Measurements from ENCODE around the gene ERBB2.
"Not testable (repeated sequence)": the region's sequence is repeated elsewhere in the genome, so short reads cannot be mapped to it uniquely, and the experiment has no call there.

ERBB2 gene

DNA sequence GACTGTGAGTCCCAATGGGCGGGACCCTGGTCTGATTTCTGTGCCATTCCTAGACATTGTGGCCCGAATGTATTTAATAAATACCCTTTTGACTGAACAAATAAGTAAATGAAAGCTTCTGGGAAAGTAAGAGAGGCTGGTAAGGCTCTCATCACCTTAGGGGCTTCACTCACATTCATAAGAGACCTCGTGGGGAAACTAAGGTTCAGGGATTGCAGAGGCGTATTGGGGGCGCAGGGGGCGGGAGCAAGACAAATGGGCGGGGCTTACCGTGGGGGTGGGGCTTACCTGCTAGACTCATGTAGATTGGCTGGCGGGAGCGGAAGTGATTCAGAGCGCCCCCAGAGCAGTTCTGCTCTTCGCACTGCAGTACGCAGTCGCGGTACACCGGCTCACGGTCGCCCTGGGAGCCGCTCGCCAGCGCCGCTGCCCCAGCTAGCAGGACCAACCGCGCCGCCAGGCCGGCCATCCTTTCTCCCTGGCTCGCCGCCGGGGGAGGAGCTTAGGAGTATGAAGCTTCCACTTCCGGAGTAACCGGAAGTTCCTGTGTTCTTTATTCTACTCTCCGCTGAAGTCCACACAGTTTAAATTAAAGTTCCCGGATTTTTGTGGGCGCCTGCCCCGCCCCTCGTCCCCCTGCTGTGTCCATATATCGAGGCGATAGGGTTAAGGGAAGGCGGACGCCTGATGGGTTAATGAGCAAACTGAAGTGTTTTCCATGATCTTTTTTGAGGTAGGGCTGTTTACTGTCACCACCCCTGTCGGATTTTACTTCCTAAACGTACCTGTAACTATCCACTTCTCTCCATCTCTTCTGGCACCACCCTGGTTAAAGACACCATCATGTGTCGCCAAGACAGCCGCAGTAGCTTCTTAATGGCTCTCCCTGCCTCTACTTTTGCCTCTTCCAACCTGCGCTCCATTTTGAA, 12.1 kb upstream of the ERBB2 start, which contains the start of gene PGAP3:
Gene PGAP3 (minus strand): TSS at position 512 of the 929 bp plus-strand sequence. CDS start 43 bp downstream, at position 469.
- H3K27me3 ChIP-seq (ENCODE audit: insufficient read depth, low read length) = no peaks in the 10 kb centered on the region
- H3K27ac ChIP-seq (ENCODE audit: low read length) = peak within 1 kb of the TSS; percentile 95
- H3K36me3 ChIP-seq (ENCODE audit: insufficient read depth, low read depth, low read length) = peaks cover 7% of the 10 kb centered on the region
- H3K4me3 ChIP-seq (ENCODE audit: low read length) = peak within 1 kb of the TSS; percentile 89
- H3K4me1 ChIP-seq (ENCODE audit: insufficient read depth, low read length) = peaks cover 25% of the 10 kb centered on the region
- H3K9ac ChIP-seq (ENCODE audit: low read depth, low read length) = peak within 1 kb of the TSS; percentile 94
- H3K9me3 ChIP-seq (ENCODE audit: insufficient read depth, low read depth, low read length) = no peaks in the 10 kb centered on the region

GRCh38 chr17:39688475-39688835, 11.4 kb upstream of the ERBB2 start:
- peaks cover 7% of the 10 kb centered on the region for H3K36me3 ChIP-seq (ENCODE audit: insufficient read depth, low read depth, low read length)
- peak overlapping the region; percentile 95 for H3K27ac ChIP-seq (ENCODE audit: low read length)
- H3K4me1 ChIP-seq (ENCODE audit: insufficient read depth, low read length) = peaks cover 25% of the 10 kb centered on the region
- H3K9ac ChIP-seq (ENCODE audit: low read depth, low read length) = peak overlapping the region; percentile 94
- no peaks in the 10 kb centered on the region for H3K9me3 ChIP-seq (ENCODE audit: insufficient read depth, low read depth, low read length)
- no peaks in the 10 kb centered on the region for H3K27me3 ChIP-seq (ENCODE audit: insufficient read depth, low read length)
- H3K4me3 ChIP-seq (ENCODE audit: low read length) = peak overlapping the region; percentile 89

DNA sequence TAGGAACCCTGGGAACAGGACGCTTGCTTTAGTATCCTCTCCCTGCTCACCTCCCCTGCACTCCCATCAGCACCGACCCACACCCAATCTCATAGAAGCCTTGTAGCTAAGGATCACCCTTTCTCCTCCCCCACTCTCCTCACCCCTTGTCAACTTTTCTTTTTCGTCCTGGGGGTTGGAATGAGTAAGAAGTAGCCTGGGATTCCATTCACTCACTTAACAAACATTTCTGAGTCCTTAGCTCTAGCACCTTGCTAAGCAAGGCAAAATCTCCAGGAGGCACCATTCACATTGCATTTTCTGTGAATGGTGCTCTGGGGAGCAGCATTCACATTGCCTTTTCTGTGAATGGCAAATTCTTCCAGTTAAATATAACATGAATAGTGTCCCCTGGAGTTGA, 10.9 kb upstream of the ERBB2 start:
- no peaks in the 10 kb centered on the region for H3K9me3 ChIP-seq (ENCODE audit: insufficient read depth, low read depth, low read length)
- peaks cover 7% of the 10 kb centered on the region for H3K36me3 ChIP-seq (ENCODE audit: insufficient read depth, low read depth, low read length)
- H3K27ac ChIP-seq (ENCODE audit: low read length) = peak overlapping the region; percentile 95
- peak overlapping the region; percentile 94 for H3K9ac ChIP-seq (ENCODE audit: low read depth, low read length)
- H3K4me3 ChIP-seq (ENCODE audit: low read length) = peak overlapping the region; percentile 89
- H3K27me3 ChIP-seq (ENCODE audit: insufficient read depth, low read length) = no peaks in the 10 kb centered on the region
- peaks cover 25% of the 10 kb centered on the region for H3K4me1 ChIP-seq (ENCODE audit: insufficient read depth, low read length)

DNA sequence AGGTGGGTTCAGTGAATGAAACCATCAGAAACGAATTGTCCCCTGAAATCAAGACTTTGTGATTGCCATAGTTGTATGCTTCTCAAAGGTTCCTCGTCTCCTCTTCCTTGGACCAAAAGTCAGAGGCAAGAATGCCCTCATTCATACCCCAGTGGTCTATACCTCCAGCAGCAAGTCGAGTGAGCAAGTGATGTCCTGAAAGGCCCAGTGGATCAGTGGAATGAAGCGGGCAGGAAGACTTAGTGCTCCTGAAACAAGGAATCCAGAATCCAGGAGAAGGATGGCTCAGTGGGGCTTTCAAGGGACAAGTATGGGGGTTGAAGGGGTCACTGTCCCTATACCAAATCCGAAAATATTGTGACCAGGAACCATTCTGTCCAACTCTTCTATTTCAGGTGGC, 5.3 kb upstream of the ERBB2 start:
- H3K9ac ChIP-seq (ENCODE audit: low read depth, low read length) = peak overlapping the region; percentile 63; the same call in 1 of the 2 replicates
- H3K27ac ChIP-seq (ENCODE audit: low read length) = peak overlapping the region; percentile 4
- H3K36me3 ChIP-seq (ENCODE audit: insufficient read depth, low read depth, low read length) = no peaks in the 10 kb centered on the region
- no peaks in the 10 kb centered on the region for H3K9me3 ChIP-seq (ENCODE audit: insufficient read depth, low read depth, low read length)
- H3K27me3 ChIP-seq (ENCODE audit: insufficient read depth, low read length) = no peaks in the 10 kb centered on the region
- no peak overlapping the region for H3K4me3 ChIP-seq (ENCODE audit: low read length)
- peaks cover 44% of the 10 kb centered on the region for H3K4me1 ChIP-seq (ENCODE audit: insufficient read depth, low read length)

- peak overlapping the region; percentile 63; the same call in 1 of the 2 replicates for H3K9ac ChIP-seq (ENCODE audit: low read depth, low read length)
- H3K4me3 ChIP-seq (ENCODE audit: low read length) = no peak overlapping the region
- H3K27ac ChIP-seq (ENCODE audit: low read length) = peak overlapping the region; percentile 17
- no peaks in the 10 kb centered on the region for H3K36me3 ChIP-seq (ENCODE audit: insufficient read depth, low read depth, low read length)
- H3K27me3 ChIP-seq (ENCODE audit: insufficient read depth, low read length) = no peaks in the 10 kb centered on the region
- H3K9me3 ChIP-seq (ENCODE audit: insufficient read depth, low read depth, low read length) = no peaks in the 10 kb centered on the region
- H3K4me1 ChIP-seq (ENCODE audit: insufficient read depth, low read length) = peaks cover 39% of the 10 kb centered on the region
Observed at GRCh38 chr17:39695089-39695474, 4.8 kb upstream of the ERBB2 start.

DNA sequence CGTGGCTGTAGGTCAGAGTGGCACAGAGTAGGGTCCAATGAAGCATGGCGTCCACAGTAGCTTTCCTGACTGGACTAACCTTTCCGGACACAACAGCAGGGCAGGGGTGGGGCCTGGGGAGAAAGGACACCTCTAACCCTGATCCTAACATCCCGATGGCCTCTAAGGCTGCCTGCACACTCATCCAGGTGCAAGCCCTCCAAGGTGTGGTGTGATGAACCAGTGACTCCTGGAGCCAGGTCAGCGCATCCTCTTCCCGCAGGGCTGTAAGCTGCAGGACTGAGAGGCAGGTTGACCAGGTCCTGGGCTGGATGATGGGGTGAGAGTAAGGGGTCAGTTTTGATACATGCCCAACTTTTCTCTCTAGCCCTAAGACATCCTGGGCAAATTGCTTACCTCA, 3.1 kb upstream of the ERBB2 start:
- H3K27ac ChIP-seq (ENCODE audit: low read length) = peak overlapping the region; percentile 80
- H3K36me3 ChIP-seq (ENCODE audit: insufficient read depth, low read depth, low read length) = peaks cover 1% of the 10 kb centered on the region; the same call in 1 of the 2 replicates
- H3K9ac ChIP-seq (ENCODE audit: low read depth, low read length) = peak overlapping the region; percentile 58; the same call in 1 of the 2 replicates
- H3K9me3 ChIP-seq (ENCODE audit: insufficient read depth, low read depth, low read length) = no peaks in the 10 kb centered on the region
- H3K27me3 ChIP-seq (ENCODE audit: insufficient read depth, low read length) = no peaks in the 10 kb centered on the region
- peak overlapping the region; percentile 36; the same call in 1 of the 2 replicates for H3K4me3 ChIP-seq (ENCODE audit: low read length)
- peaks cover 33% of the 10 kb centered on the region; the same call in 1 of the 2 replicates for H3K4me1 ChIP-seq (ENCODE audit: insufficient read depth, low read length)

- Histone ChIP-seq H3K4me3 (ENCODE audit: low read length) (no peak overlapping the region), H3K27ac (ENCODE audit: low read length) (no peak overlapping the region), H3K36me3 (ENCODE audit: insufficient read depth, low read depth, low read length) (peaks cover 13% of the 10 kb centered on the region; the same call in 1 of the 2 replicates), H3K9ac (ENCODE audit: low read depth, low read length) (no peak overlapping the region), H3K9me3 (ENCODE audit: insufficient read depth, low read depth, low read length) (no peaks in the 10 kb centered on the region), H3K27me3 (ENCODE audit: insufficient read depth, low read length) (no peaks in the 10 kb centered on the region), H3K4me1 (ENCODE audit: insufficient read depth, low read length) (peaks cover 44% of the 10 kb centered on the region)
Observed at GRCh38 chr17:39697961-39698360, 1.9 kb upstream of the ERBB2 start.

- Histone ChIP-seq H3K4me3 (ENCODE audit: low read length) (peak overlapping the region; percentile 97), H3K9ac (ENCODE audit: low read depth, low read length) (peak overlapping the region; percentile 91; the same call in 1 of the 2 replicates)
Observed at GRCh38 chr17:39699157-39699817, 577 bp upstream of the ERBB2 start.

GRCh38 chr17:39700148-39700987, 504 bp downstream of the ERBB2 start:
- H3K36me3 ChIP-seq (ENCODE audit: insufficient read depth, low read depth, low read length) = peaks cover 31% of the 10 kb centered on the region; the same call in 1 of the 2 replicates
- peaks cover 44% of the 10 kb centered on the region for H3K4me1 ChIP-seq (ENCODE audit: insufficient read depth, low read length)
- H3K9ac ChIP-seq (ENCODE audit: low read depth, low read length) = peak overlapping the region; percentile 91; the same call in 1 of the 2 replicates
- no peaks in the 10 kb centered on the region for H3K9me3 ChIP-seq (ENCODE audit: insufficient read depth, low read depth, low read length)
- no peaks in the 10 kb centered on the region for H3K27me3 ChIP-seq (ENCODE audit: insufficient read depth, low read length)
- peak overlapping the region; percentile 97 for H3K4me3 ChIP-seq (ENCODE audit: low read length)
- peak overlapping the region; percentile 65 for H3K27ac ChIP-seq (ENCODE audit: low read length)

More at GRCh38 chr17:39699157-39699817, 577 bp upstream of the ERBB2 start:
- peaks cover 26% of the 10 kb centered on the region; the same call in 1 of the 2 replicates for H3K36me3 ChIP-seq (ENCODE audit: insufficient read depth, low read depth, low read length)
- not testable (repeated sequence) for H3K27me3 ChIP-seq (ENCODE audit: insufficient read depth, low read length); H3K9me3 ChIP-seq (ENCODE audit: insufficient read depth, low read depth, low read length)
- peak overlapping the region; percentile 88 for H3K27ac ChIP-seq (ENCODE audit: low read length)
- peaks cover 45% of the 10 kb centered on the region for H3K4me1 ChIP-seq (ENCODE audit: insufficient read depth, low read length)

DNA sequence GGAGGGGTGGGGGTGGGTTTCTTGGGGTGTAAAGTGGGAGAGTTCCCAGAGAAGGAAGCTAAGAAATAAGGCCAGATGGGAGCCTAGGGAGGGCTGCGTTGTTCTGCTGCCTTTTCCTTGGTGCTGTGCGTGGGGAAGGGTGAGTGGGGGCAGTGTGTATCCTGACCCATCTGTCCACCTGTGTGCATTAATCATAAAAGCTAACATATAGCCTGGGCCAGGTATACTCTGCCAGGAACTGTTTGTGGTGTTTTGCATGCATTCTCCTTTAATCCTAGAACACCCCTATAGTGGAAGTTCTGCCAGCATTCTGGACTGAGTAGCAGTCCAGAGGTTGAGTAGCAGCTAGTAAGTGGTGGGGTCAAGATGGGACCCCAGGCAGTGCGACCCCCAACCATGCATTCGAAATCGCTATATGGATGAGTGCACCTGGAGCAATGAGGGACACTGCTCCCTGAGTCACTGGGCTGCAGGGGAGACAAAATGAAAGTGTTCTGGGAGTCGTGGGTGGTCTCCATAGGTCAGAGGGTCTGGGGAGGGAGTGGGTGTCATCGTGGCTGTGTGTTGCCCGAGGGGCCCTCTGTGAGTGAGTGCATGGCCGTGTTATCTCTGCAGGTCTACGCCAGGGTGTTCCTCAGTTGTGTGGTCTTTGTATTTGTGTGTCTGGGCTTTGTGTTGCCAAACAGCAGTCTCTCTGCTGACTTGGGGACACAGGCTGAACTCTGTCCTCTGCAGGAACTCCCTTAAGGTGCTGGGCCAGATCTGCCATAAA, 1.3 kb downstream of the ERBB2 start:
- Histone ChIP-seq H3K27me3 (ENCODE audit: insufficient read depth, low read length) (no peaks in the 10 kb centered on the region), H3K9me3 (ENCODE audit: insufficient read depth, low read depth, low read length) (no peaks in the 10 kb centered on the region), H3K36me3 (ENCODE audit: insufficient read depth, low read depth, low read length) (peaks cover 31% of the 10 kb centered on the region; the same call in 1 of the 2 replicates), H3K4me1 (ENCODE audit: insufficient read depth, low read length) (peaks cover 42% of the 10 kb centered on the region), H3K27ac (ENCODE audit: low read length) (peak overlapping the region; percentile 65), H3K4me3 (ENCODE audit: low read length) (peak overlapping the region; percentile 97), H3K9ac (ENCODE audit: low read depth, low read length) (peak overlapping the region; percentile 91; the same call in 1 of the 2 replicates)

Data from iPS-20b (cell line).